Amniotic epithelial cell (primary cell): ENCODE measurements around the gene PRXL2C.

Experiments
- DNase-seq: peaks from one replicate; pipeline ENCODE4 v3.0.0-alpha.2; 2010; ENCODE audit warnings: low read depth

PRXL2C gene

GRCh38 chr9:96612105-96612965, 42.8 kb downstream of the PRXL2C start:
- DNase-seq = peak; percentile 83

- DNase-seq = no peak
Measured at GRCh38 chr9:96611302-96611701, 43.8 kb downstream of the PRXL2C start.

DNA sequence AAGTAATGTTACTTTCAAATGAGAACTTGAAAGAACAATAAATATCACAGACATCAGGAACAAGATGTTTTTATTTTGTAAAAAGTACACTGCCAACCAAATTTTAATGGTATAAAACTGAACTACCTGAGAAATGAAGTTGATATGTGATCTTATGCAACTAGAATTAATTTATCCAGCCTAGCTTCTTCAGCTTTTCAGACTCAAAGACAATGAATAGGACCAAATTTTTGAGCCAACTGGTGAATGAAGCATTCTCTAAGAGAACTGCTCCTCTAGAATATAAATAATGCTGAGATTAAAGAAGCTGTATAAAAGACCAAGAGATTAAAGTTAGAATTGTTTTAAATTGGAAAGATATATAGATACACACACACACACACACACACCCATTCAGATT, 45.4 kb downstream of the PRXL2C start:
- no peak for DNase-seq

DNA sequence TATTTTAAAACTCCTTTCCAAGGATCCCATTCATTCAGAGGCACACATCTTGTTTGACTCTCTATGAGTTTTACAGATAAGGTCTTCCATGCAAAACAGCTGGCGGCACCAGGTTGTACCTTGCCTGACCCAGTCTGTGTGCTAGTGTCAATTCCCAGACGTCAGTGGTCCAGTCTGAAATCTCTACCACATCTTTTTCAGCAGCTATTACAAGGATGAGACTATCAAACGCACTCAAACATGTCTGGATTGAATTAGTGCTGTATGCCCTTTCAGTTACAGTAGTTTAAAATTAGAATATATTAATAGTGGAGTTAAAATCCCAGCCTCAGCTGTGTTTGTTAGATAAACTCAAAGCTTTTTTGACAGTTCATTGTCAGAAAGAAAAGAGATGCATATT, 47.1 kb downstream of the PRXL2C start:
- no peak for DNase-seq

GRCh38 chr9:96605328-96605727, 49.8 kb downstream of the PRXL2C start:
- DNase-seq = no peak

- DNase-seq = peak; percentile 18
Measured at GRCh38 chr9:96604004-96604319, 51.2 kb downstream of the PRXL2C start.

GRCh38 chr9:96603305-96604003, 51.7 kb downstream of the PRXL2C start:
- DNase-seq = peak; percentile 66

DNA sequence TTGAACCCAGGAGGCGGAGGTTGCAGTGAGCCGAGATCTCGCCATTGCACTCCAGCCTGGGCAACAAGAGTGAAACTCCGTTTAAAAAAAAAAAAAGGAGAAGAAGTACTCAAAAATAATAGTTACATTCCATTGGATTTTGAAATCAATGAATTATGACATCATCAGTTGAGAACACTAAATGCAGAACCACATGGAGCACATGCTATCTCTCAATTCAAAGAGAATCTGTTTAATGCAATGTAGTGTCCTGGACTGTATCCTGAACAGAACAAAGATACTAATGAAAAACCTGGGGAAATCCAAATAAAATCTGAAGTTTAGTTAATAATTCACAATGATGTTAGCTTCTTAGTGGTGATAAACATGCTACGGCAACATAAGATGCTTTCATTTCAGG, 55.8 kb downstream of the PRXL2C start:
- DNase-seq = peak; percentile 84

GRCh38 chr9:96596601-96597111, 58.5 kb downstream of the PRXL2C start:
- DNase-seq = no peak
